ENCODE results near the gene CPA2.

CPA2 gene

GRCh38 chr7:130281260-130281659, 14.6 kb downstream of the CPA2 start:
- DNase-seq (ENCODE audit: low spot score) = no peak

GRCh38 chr7:130286881-130287280, 20.2 kb downstream of the CPA2 start:
- DNase-seq (ENCODE audit: low spot score) = peak; percentile 21

- no peak for DNase-seq (ENCODE audit: low spot score)
Observed at GRCh38 chr7:130288168-130288567, 21.5 kb downstream of the CPA2 start.

GRCh38 chr7:130288829-130289228, 22.2 kb downstream of the CPA2 start:
- DNase-seq (ENCODE audit: low spot score) = no peak

- DNase-seq (ENCODE audit: low spot score) = no peak
Observed at GRCh38 chr7:130289478-130289877, 22.8 kb downstream of the CPA2 start.

GRCh38 chr7:130290745-130291144, 24.1 kb downstream of the CPA2 start:
- peak; percentile 69 for DNase-seq (ENCODE audit: low spot score)

GRCh38 chr7:130292682-130293257, 26.1 kb downstream of the CPA2 start, which contains the start of gene CPA4:
TSS of gene CPA4 (plus strand) at chr7:130293161. CDS start at chr7:130293181, 20 bp downstream.
- peak; percentile 73 for DNase-seq (ENCODE audit: low spot score)

- DNase-seq (ENCODE audit: low spot score) = no peak
Observed at GRCh38 chr7:130293521-130293920, 26.9 kb downstream of the CPA2 start.

GRCh38 chr7:130294314-130294713, 27.7 kb downstream of the CPA2 start:
- DNase-seq (ENCODE audit: low spot score) = peak; percentile 28

GRCh38 chr7:130296221-130296951, 29.7 kb downstream of the CPA2 start:
- no peak for DNase-seq (ENCODE audit: low spot score)

GRCh38 chr7:130297628-130298543, 31.2 kb downstream of the CPA2 start:
- DNase-seq (ENCODE audit: low spot score) = no peak

- DNase-seq (ENCODE audit: low spot score) = no peak
Observed at GRCh38 chr7:130298544-130299326, 32.1 kb downstream of the CPA2 start.

GRCh38 chr7:130299866-130300265, 33.2 kb downstream of the CPA2 start:
- DNase-seq (ENCODE audit: low spot score) = no peak

- no peak for DNase-seq (ENCODE audit: low spot score)
Observed at GRCh38 chr7:130301501-130302020, 34.9 kb downstream of the CPA2 start.

- DNase-seq (ENCODE audit: low spot score) = no peak
Observed at GRCh38 chr7:130302649-130303048, 36.0 kb downstream of the CPA2 start.

GRCh38 chr7:130303127-130303526, 36.5 kb downstream of the CPA2 start:
- no peak for DNase-seq (ENCODE audit: low spot score)

- no peak for DNase-seq (ENCODE audit: low spot score)
Observed at GRCh38 chr7:130303551-130303950, 36.9 kb downstream of the CPA2 start.

- DNase-seq (ENCODE audit: low spot score) = no peak
Observed at GRCh38 chr7:130303982-130304381, 37.3 kb downstream of the CPA2 start.

GRCh38 chr7:130304878-130305277, 38.2 kb downstream of the CPA2 start:
- DNase-seq (ENCODE audit: low spot score) = no peak

- no peak for DNase-seq (ENCODE audit: low spot score)
Observed at GRCh38 chr7:130305433-130306042, 38.9 kb downstream of the CPA2 start.

GRCh38 chr7:130309986-130310385, 43.3 kb downstream of the CPA2 start:
- DNase-seq (ENCODE audit: low spot score) = no peak

All from LoVo (cell line).